ENCODE results near the gene AOPEP.

DNA sequence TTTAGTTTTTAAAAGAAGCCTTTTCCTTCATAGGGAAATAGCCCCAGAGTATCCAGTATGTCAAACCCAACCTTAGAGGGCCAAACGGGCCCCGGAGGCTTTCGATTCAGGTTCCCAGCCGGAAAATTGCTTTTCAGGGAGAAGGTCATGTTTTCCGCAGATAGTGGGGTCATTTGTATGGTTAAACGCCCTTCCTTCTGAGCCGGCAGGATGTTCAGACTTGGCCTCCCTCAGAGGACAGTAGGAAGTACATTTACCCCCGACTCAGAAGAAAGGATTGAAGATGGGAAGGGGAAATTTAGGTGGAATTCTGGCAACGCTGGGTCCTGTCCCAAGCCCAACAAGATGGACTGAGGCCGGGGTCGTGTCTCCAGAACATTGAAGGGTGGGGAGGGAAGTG is 195.2 kb downstream of the AOPEP start:
- TF ChIP-seq POLR2A (IDR thresholded peaks at IDR 0.05) (no peak), POLR2AphosphoS5 (IDR thresholded peaks at IDR 0.05) (no peak)
- TF ChIP-seq, protein P1, sequence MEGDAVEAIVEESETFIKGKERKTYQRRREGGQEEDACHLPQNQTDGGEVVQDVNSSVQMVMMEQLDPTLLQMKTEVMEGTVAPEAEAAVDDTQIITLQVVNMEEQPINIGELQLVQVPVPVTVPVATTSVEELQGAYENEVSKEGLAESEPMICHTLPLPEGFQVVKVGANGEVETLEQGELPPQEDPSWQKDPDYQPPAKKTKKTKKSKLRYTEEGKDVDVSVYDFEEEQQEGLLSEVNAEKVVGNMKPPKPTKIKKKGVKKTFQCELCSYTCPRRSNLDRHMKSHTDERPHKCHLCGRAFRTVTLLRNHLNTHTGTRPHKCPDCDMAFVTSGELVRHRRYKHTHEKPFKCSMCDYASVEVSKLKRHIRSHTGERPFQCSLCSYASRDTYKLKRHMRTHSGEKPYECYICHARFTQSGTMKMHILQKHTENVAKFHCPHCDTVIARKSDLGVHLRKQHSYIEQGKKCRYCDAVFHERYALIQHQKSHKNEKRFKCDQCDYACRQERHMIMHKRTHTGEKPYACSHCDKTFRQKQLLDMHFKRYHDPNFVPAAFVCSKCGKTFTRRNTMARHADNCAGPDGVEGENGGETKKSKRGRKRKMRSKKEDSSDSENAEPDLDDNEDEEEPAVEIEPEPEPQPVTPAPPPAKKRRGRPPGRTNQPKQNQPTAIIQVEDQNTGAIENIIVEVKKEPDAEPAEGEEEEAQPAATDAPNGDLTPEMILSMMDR (IDR thresholded peaks at IDR 0.05) = no peak

Measured in suprapubic skin (tissue), 4 donors.